Measurements from ENCODE around the gene CHMP5.

DNA sequence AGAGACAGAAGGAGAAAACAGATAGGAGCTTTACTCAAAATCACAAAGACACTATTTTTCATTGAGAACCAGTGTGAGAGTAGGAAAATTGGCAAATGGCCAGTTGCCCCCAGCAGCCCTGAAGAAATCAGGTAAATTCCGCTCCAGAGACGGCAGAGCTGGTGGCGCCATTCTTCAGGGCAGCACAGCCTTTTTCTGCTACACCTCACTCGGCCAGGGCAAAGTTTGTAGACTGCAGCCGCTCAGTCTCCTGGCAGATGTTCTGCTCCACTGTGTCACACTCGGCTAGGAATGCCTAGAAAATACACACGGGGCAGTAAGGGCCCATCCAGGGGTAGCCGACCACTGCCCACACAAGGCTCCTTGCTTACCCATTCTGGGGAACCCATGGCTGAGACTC, 9.8 kb upstream of the CHMP5 start:
- no peak for TF ChIP-seq POLR2AphosphoS5 (IDR thresholded peaks at IDR 0.05; ENCODE audit: low read depth, low read length)
- TF ChIP-seq TAF1 (IDR thresholded peaks at IDR 0.05; ENCODE audit: borderline replicate concordance, low read depth, low read length): no peak
- no peak for TF ChIP-seq POLR2A (IDR thresholded peaks at IDR 0.05; ENCODE audit: low read depth, low read length)
